K562 (cell line): ENCODE measurements around the gene CCR5AS.

Experiments
- ATAC-seq: fragments of 200-7000 bp; cut with Tn5 transposase; 3 replicates; pipeline ENCODE4 v1.9.1; 2020; ENCODE audit warnings: moderate library complexity
- BruUV-seq: library from RNA; stranded (reverse); fragments of 400-500 nt; replicated peaks from 2 replicates; lab custom pipeline; 2021; lab: Mats Ljungman, UMichigan
- CTCF ChIA-PET: fragments of 300-600 bp; formaldehyde crosslinking; extraction: SDS; loops from one replicate; lab custom pipeline; 2021; ENCODE audit warnings: low intra/inter-chr PET ratio; lab: Yijun Ruan, JAX
- POLR2A ChIA-PET: fragments of 300-600, 350-650 bp; sonication (Branson Sonifier 250); formaldehyde crosslinking; extraction: SDS; loops from one replicate; lab custom pipeline; 2021; ENCODE audit warnings: antibody characterized with exemption, inconsistent platforms; lab: Yijun Ruan, JAX
- DNase-seq, 4 experiments: peaks; one replicate each; pipeline versions ENCODE4 v3.0.0 to v3.0.0-alpha.2; 2011 to 2018; ENCODE audit warnings: low spot score in 3 of 4, mixed read lengths in 3 of 4; ENCODE audit errors: extremely low read depth in 1 of 4
- FAIRE-seq: peaks from 2 replicates; lab custom pipeline; 2011; peaks lifted over from hg19 to GRCh38; lab: Jason Lieb, UNC
- H2AFZ ChIP-seq: 2 replicates; pipeline ENCODE4 v1.6.0; 2011; ENCODE audit warnings: low read depth, low read length, control low read depth, inconsistent platforms
- H3K27ac ChIP-seq: fragments of 200-600 bp; 3 replicates; pipeline ENCODE4 v1.8.0; 2011; ENCODE audit warnings: low read depth, mild to moderate bottlenecking, control low read depth, inconsistent platforms, low read length, moderate library complexity, mixed read lengths; ENCODE audit errors: extremely low read depth
- H3K27me3 ChIP-seq, 2 experiments: fragments of 300-600 bp in 1 of 2; 2 replicates in 1 of 2; 3 replicates in 1 of 2; pipeline versions ENCODE4 v1.6.0 to v1.8.0; 2011; ENCODE audit warnings: inconsistent platforms in 2 of 2, low read length in 2 of 2, mild to moderate bottlenecking in 1 of 2, mixed read lengths in 1 of 2, moderate library complexity in 1 of 2; ENCODE audit not compliant: control insufficient read depth in 2 of 2, insufficient read depth in 2 of 2
- H3K36me3 ChIP-seq: fragments of 300-600 bp; 3 replicates; pipeline ENCODE4 v1.8.0; 2011; ENCODE audit warnings: mild to moderate bottlenecking, low read length, inconsistent platforms; ENCODE audit not compliant: control insufficient read depth, insufficient read depth
- H3K4me1 ChIP-seq, 2 experiments: fragments of 200-600 bp in 1 of 2; replicated peaks in 1 of 2; 2 replicates in 1 of 2; 3 replicates in 1 of 2; pipeline versions ENCODE4 v1.5.1 to v1.8.0; 2011; ENCODE audit warnings: inconsistent platforms in 2 of 2, low read length in 2 of 2, mild to moderate bottlenecking in 1 of 2, mixed read lengths in 1 of 2, moderate library complexity in 1 of 2; ENCODE audit not compliant: control insufficient read depth in 2 of 2, insufficient read depth in 2 of 2
- H3K4me2 ChIP-seq: 2 replicates; pipeline ENCODE4 v1.6.1; 2011; ENCODE audit warnings: low read length, control low read depth, inconsistent platforms, mixed read lengths; ENCODE audit not compliant: insufficient read depth
- H3K4me3 ChIP-seq: fragments of 200-600 bp; sonication (generic), shearing (Covaris generic); 2 replicates; pipeline ENCODE4 v1.5.1; 2016; ENCODE audit warnings: control low read depth, inconsistent platforms
- H3K79me2 ChIP-seq: fragments of 200-600 bp; 3 replicates; pipeline ENCODE4 v1.8.0; 2011; ENCODE audit warnings: low read length, inconsistent platforms; ENCODE audit not compliant: control insufficient read depth, insufficient read depth
- H3K9ac ChIP-seq, 2 experiments: 2 replicates each; pipeline versions ENCODE4 v1.6.0 to v1.6.1; 2011; ENCODE audit warnings: low read depth in 2 of 2, low read length in 2 of 2, control low read depth in 1 of 2, inconsistent platforms in 1 of 2, mild to moderate bottlenecking in 1 of 2, mixed read lengths in 1 of 2; ENCODE audit not compliant: insufficient read depth in 1 of 2
- H3K9me1 ChIP-seq: one replicate; pipeline ENCODE4 v1.6.0; 2011; ENCODE audit warnings: inconsistent platforms, mild to moderate bottlenecking, low read length, moderate library complexity; ENCODE audit not compliant: control insufficient read depth, insufficient read depth
- H3K9me3 ChIP-seq: replicated peaks from 2 replicates; pipeline ENCODE4 v1.5.1; 2011; ENCODE audit warnings: low read depth, low read length, inconsistent platforms; ENCODE audit not compliant: control insufficient read depth, insufficient read depth
- H4K20me1 ChIP-seq: replicated peaks from 2 replicates; pipeline ENCODE4 v1.6.1; 2011; ENCODE audit warnings: low read length, inconsistent platforms, mixed read lengths; ENCODE audit not compliant: control insufficient read depth, insufficient read depth
- CBFA2T2 ChIP-seq: fragments of 450-650 bp; conservative IDR thresholded peaks from 2 replicates; pipeline ENCODE4 v1.6.1; 2017; ENCODE audit warnings: mild to moderate bottlenecking
- CBFA2T3 ChIP-seq: fragments of 450-650 bp; IDR thresholded peaks from 2 replicates; pipeline ENCODE4 v1.6.1; 2017
- CBX3 ChIP-seq, 2 experiments: IDR thresholded peaks; 1 replicate in 1 of 2; 2 replicates in 1 of 2; pipeline ENCODE4 v1.6.1; 2012; ENCODE audit warnings: inconsistent platforms in 2 of 2, low read length in 2 of 2, borderline replicate concordance in 1 of 2, control low read depth in 1 of 2
- EP300 ChIP-seq: IDR thresholded peaks from 2 replicates; pipeline ENCODE4 v1.6.1; 2012; ENCODE audit warnings: low read length, improper control_type of control experiment
- ETV6 ChIP-seq, 3 experiments: fragments of 150-350 bp in 1 of 3; sonication (generic) in 1 of 3; formaldehyde crosslinking in 1 of 3; IDR thresholded peaks; 2 replicates each; pipeline versions ENCODE4 v1.6.1 to v1.8.0; 2014 to 2022; ENCODE audit warnings: borderline replicate concordance in 2 of 3, low read depth in 2 of 3, antibody characterized with exemption in 1 of 3, low read length in 1 of 3, mild to moderate bottlenecking in 1 of 3, missing genetic modification reagents in 1 of 3
- GATA2 ChIP-seq: sonication (generic); formaldehyde crosslinking; IDR thresholded peaks from 2 replicates; pipeline ENCODE4 v1.4.0; 2020; ENCODE audit warnings: mild to moderate bottlenecking, missing genetic modification reagents
- HEY1 ChIP-seq: fragments of 250-450 bp; sonication (Bioruptor Pico); IDR thresholded peaks from 2 replicates; pipeline ENCODE4 v1.5.0; 2020; ENCODE audit warnings: mild to moderate bottlenecking, moderate library complexity, borderline replicate concordance
- KLF16 ChIP-seq: IDR thresholded peaks from 2 replicates; pipeline ENCODE4 v1.6.1; 2016; ENCODE audit warnings: antibody characterized with exemption
- POLR2AphosphoS5 ChIP-seq: IDR thresholded peaks from 2 replicates; pipeline ENCODE4 v1.6.1; 2011; ENCODE audit warnings: mild to moderate bottlenecking, low read depth, low read length, moderate library complexity; ENCODE audit not compliant: control insufficient read depth, insufficient read depth
- TAL1 ChIP-seq: fragments of 450-650 bp; IDR thresholded peaks from 2 replicates; pipeline ENCODE4 v1.6.1; 2016; ENCODE audit warnings: mild to moderate bottlenecking
- ZBTB7A ChIP-seq: IDR thresholded peaks from 2 replicates; pipeline ENCODE4 v1.6.1; 2011; ENCODE audit warnings: low read depth, mild to moderate bottlenecking, low read length, moderate library complexity, borderline replicate concordance; ENCODE audit not compliant: control insufficient read depth
- ZNF274 ChIP-seq: IDR thresholded peaks from 2 replicates; pipeline ENCODE4 v1.6.1; 2011; ENCODE audit warnings: low read depth, mild to moderate bottlenecking, low read length, moderate library complexity, borderline replicate concordance
- ZNF79 ChIP-seq: fragments of 250-450 bp; sonication (Bioruptor Pico); IDR thresholded peaks from 2 replicates; pipeline ENCODE4 v1.4.0; 2020; ENCODE audit warnings: low read depth, mild to moderate bottlenecking, moderate library complexity
- WGBS: fragments of 100-300 bp; shearing (Covaris generic); methylation state at CpG from one replicate; pipeline ENCODE4 v1.1.6; 2016; ENCODE audit warnings: low coverage, mixed read lengths; ENCODE audit not compliant: insufficient coverage; ENCODE audit errors: missing lambda C conversion rate; 5-methylcytosine and 5-hydroxymethylcytosine counted together
- in situ Hi-C: fragments of 300-500 bp; cut with MboI; formaldehyde crosslinking; loops from 4 replicates; pipeline ENCODE4 v1.15.0; 2018; ENCODE audit warnings: inconsistent platforms, mixed read lengths
- intact Hi-C: fragments of 100-400 bp; cut with micrococcal nuclease; formaldehyde crosslinking; loops from 2 replicates; pipeline ENCODE4 v1.14.2; 2022
- TF ChIP-seq, protein P1 (sequence below): fragments of 450-650 bp; formaldehyde crosslinking; IDR thresholded peaks from 2 replicates; pipeline ENCODE4 v1.4.0; 2022; ENCODE audit warnings: missing genetic modification characterization
- TF ChIP-seq, protein P2 (sequence below): fragments of 200-800 bp; sonication (Bioruptor generic); IDR thresholded peaks from 2 replicates; pipeline ENCODE4 v1.6.1; 2017; ENCODE audit warnings: missing genetic modification characterization, missing compliant biosample characterization
- TF ChIP-seq, protein P3 (sequence below), 2 experiments: fragments of 250-450 bp in 1 of 2; fragments of 450-650 bp in 1 of 2; sonication (Bioruptor Pico) in 1 of 2; IDR thresholded peaks; 2 replicates each; pipeline versions ENCODE4 v1.6.1 to v1.8.0; 2016 to 2021; ENCODE audit warnings: mild to moderate bottlenecking in 2 of 2, moderate library complexity in 2 of 2, missing compliant biosample characterization in 1 of 2, missing genetic modification characterization in 1 of 2

Gene CCR5AS

DNA sequence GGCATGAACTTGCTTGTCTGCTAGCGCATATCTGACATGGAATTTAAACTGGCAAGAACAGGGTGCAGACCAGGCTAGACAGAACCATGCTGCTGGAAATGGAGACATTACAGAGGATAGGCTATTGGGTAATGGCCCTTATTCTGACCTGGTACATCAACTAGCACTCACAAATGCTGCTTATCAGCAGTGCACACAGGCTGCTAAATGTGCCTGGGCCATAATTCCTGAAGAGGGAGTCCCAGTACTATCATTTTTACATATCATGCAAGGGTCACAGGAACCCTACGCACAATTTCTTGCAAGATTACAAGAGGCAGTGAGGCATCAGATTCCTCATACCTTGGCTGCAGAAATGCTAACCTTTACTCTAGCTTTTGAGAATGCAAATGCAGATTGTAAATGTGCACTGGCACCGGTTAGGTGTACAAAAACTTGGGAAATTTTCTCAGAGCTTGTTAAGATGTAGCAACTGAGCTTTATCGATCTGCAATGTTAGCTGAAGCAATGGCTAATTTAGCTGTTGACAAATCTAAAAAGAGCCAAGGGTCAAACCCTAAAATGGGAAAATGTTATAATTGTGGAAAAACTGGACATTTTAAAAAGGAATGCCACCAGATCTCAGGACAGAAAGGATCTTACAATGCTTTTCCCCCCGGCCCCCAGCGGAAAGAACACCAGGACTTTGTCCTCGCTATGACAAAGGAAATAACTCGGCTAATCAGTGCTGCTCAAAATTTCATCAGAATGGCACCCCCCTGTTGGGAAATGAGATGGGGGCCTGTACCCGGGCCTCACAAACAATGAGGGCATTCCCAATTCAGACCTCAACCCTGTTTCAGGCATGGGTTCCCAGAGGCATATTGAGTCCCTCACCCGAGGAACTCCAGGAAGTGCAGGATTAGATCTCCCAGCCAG is 21.3 kb upstream of the CCR5AS start:
- Histone ChIP-seq H3K36me3 (no peaks in the 10 kb centered on the region), H3K9me1 (no peaks in the 10 kb centered on the region), H3K27ac (no peak overlapping the region), H3K9me3 (0 out of 2 replicates have a peak, but pooled peaks cover 2% of the 10 kb centered on the region), H4K20me1 (no peaks in the 10 kb centered on the region), H3K4me2 (no peak overlapping the region; the same call in 1 of the 2 replicates), H3K79me2 (no peaks in the 10 kb centered on the region), H3K4me3 (no peak overlapping the region), H3K4me1 (peaks cover 3 to 16% of the 10 kb centered on the region in 2 experiments; a peak in 4 of 5 replicates), H3K9ac (no peak overlapping the region), H3K27me3 (peaks cover 0 to 4% of the 10 kb centered on the region in 2 experiments; a peak in 2 of 5 replicates), H2AFZ (peak overlapping the region; percentile 3; the same call in 1 of the 2 replicates)
- no TSS peak for BruUV-seq
- FAIRE-seq (peak; percentile 86), DNase-seq (peak in 2 of 4 experiments; percentile 57 to 78), ATAC-seq (peak; percentile 96)
- WGBS: 26% methylated on average over 10 of the region's 10 CpGs
- ChIA-PET CTCF (interaction anchor here (0.6 to 2.0 kb wide), 7 partner anchors 51 to 467 kb away, joined by 3 to 9 read pairs (median 4); no protein-coding TSS in a partner anchor), POLR2A (no interaction called here)
- in situ Hi-C loops: no loop called here
- intact Hi-C loops: loop anchor here (1.0 to 5.0 kb wide), 8 partner anchors 33 to 351 kb away; partner anchors contain the start of gene CCR5
- TF ChIP-seq, protein P1, sequence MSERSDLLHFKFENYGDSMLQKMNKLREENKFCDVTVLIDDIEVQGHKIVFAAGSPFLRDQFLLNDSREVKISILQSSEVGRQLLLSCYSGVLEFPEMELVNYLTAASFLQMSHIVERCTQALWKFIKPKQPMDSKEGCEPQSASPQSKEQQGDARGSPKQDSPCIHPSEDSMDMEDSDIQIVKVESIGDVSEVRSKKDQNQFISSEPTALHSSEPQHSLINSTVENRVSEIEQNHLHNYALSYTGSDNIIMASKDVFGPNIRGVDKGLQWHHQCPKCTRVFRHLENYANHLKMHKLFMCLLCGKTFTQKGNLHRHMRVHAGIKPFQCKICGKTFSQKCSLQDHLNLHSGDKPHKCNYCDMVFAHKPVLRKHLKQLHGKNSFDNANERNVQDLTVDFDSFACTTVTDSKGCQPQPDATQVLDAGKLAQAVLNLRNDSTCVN: no peak
- no peak for TF ChIP-seq HEY1 (CRISPR knock-in tag)
- no peak for TF ChIP-seq ETV6 (IDR thresholded peaks at IDR 0.05; ENCODE audit: borderline replicate concordance in 1 of 2, low read depth in 2 of 2, low read length in 1 of 2)
- TF ChIP-seq ETV6 (CRISPR knock-in tag; IDR thresholded peaks at IDR 0.05; ENCODE audit: borderline replicate concordance): no peak
- no peak for TF ChIP-seq ZBTB7A
- TF ChIP-seq, protein P2, sequence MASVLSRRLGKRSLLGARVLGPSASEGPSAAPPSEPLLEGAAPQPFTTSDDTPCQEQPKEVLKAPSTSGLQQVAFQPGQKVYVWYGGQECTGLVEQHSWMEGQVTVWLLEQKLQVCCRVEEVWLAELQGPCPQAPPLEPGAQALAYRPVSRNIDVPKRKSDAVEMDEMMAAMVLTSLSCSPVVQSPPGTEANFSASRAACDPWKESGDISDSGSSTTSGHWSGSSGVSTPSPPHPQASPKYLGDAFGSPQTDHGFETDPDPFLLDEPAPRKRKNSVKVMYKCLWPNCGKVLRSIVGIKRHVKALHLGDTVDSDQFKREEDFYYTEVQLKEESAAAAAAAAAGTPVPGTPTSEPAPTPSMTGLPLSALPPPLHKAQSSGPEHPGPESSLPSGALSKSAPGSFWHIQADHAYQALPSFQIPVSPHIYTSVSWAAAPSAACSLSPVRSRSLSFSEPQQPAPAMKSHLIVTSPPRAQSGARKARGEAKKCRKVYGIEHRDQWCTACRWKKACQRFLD (CRISPR knock-in tag): peak; percentile 58; the same call in 1 of the 2 replicates
- peak; percentile 41; the same call in 1 of the 2 replicates for TF ChIP-seq POLR2AphosphoS5
- peak; percentile 67; the same call in 1 of the 2 replicates for TF ChIP-seq TAL1
- no peak for TF ChIP-seq ZNF274
- TF ChIP-seq, protein P3, sequence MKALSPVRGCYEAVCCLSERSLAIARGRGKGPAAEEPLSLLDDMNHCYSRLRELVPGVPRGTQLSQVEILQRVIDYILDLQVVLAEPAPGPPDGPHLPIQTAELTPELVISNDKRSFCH (CRISPR knock-in tag; IDR thresholded peaks at IDR 0.05): no peak
- TF ChIP-seq, protein P3 (tag; IDR thresholded peaks at IDR 0.05): 0 out of 2 replicates have a peak, but pooled peaks have one; percentile 31
- TF ChIP-seq KLF16: peak; percentile 64; the same call in 1 of the 2 replicates
- TF ChIP-seq CBFA2T2: peak; percentile 77
- TF ChIP-seq CBFA2T3: peak; percentile 85
- TF ChIP-seq CBX3 (IDR thresholded peaks at IDR 0.05; ENCODE audit: borderline replicate concordance in 1 of 2, low read length in 2 of 2): no peak
- TF ChIP-seq EP300: no peak; the same call in 1 of the 2 replicates
- TF ChIP-seq GATA2 (CRISPR knock-in tag): peak; percentile 66; the same call in 1 of the 2 replicates
- no peak for TF ChIP-seq ZNF79 (CRISPR knock-in tag)
